K562 (cell line): ENCODE measurements around the gene FTSJ3. TPM values are rescaled to one million over a fixed set of nuclear protein-coding genes. Genes with fewer than 3 reads are reported as not detected.
A peak's percentile ranks its signal among the peaks of the same experiment; 100 is the strongest.

Source experiments
- CTBP1 ChIP-seq: fragments of 450-650 bp; IDR thresholded peaks from 2 replicates; pipeline ENCODE4 v1.6.1; 2016; ENCODE audit warnings: borderline replicate concordance
- MBD2 ChIP-seq: sonication (generic); IDR thresholded peaks from 2 replicates; pipeline ENCODE4 v1.6.1; 2016; ENCODE audit warnings: low read depth, borderline replicate concordance
- MCM5 ChIP-seq: fragments of 450-650 bp; IDR thresholded peaks from 2 replicates; pipeline ENCODE4 v1.6.1; 2016; ENCODE audit warnings: low read depth
- polyA plus RNA-seq, 8 experiments: library from polyadenylated mRNA; depleted of rRNA in 4 of 8; stranded (reverse) in 5 of 8; unstranded in 3 of 8; fragments of >200 nt; fragmentation: Nextera tagmentation in 2 of 8; fragmentation: Illumina TruSeq in 1 of 8; extraction: Ambion mirVana in 2 of 8; extraction: Trizol in 1 of 8; gene quantifications; 2 replicates each; pipeline versions ENCODE4 v1.2.1 to v1.2.3, GENCODE V29; 2011 to 2014; ENCODE audit warnings: inconsistent platforms in 1 of 8, missing spikeins in 1 of 8
- total RNA-seq, 7 experiments: library from RNA; depleted of rRNA in 6 of 7; stranded (reverse); fragments of >200 nt in 6 of 7; fragmentation: Illumina TruSeq in 2 of 7; extraction: Trizol in 2 of 7; gene quantifications; 2 replicates each; pipeline versions ENCODE4 v1.2.1 to v1.2.3, GENCODE V29; 2011 to 2021; ENCODE audit warnings: low replicate concordance in 1 of 7
- TF ChIP-seq, protein P1 (sequence below): fragments of 200-600 bp; sonication (generic); IDR thresholded peaks from one replicate; pipeline ENCODE4 v1.6.1; 2012; ENCODE audit warnings: mild to moderate bottlenecking, low read depth, low read length, inconsistent platforms
- TF ChIP-seq, protein P2 (sequence below), 2 experiments: fragments of 200-800 bp in 1 of 2; sonication (Bioruptor generic) in 1 of 2; sonication (generic) in 1 of 2; formaldehyde crosslinking in 1 of 2; IDR thresholded peaks in 1 of 2; conservative IDR thresholded peaks in 1 of 2; 2 replicates each; pipeline versions ENCODE4 v1.5.0 to v1.6.1; 2016 to 2020; ENCODE audit warnings: missing compliant biosample characterization in 1 of 2, missing genetic modification characterization in 1 of 2, missing genetic modification reagents in 1 of 2

FTSJ3 gene
- total and polyA plus RNA-seq, 9 of the 15 experiments (the other 6 are each of a cell fraction or from before 2014, with no cell fraction given) = 18.0 to 65.6 (median 52.4) TPM

DNA sequence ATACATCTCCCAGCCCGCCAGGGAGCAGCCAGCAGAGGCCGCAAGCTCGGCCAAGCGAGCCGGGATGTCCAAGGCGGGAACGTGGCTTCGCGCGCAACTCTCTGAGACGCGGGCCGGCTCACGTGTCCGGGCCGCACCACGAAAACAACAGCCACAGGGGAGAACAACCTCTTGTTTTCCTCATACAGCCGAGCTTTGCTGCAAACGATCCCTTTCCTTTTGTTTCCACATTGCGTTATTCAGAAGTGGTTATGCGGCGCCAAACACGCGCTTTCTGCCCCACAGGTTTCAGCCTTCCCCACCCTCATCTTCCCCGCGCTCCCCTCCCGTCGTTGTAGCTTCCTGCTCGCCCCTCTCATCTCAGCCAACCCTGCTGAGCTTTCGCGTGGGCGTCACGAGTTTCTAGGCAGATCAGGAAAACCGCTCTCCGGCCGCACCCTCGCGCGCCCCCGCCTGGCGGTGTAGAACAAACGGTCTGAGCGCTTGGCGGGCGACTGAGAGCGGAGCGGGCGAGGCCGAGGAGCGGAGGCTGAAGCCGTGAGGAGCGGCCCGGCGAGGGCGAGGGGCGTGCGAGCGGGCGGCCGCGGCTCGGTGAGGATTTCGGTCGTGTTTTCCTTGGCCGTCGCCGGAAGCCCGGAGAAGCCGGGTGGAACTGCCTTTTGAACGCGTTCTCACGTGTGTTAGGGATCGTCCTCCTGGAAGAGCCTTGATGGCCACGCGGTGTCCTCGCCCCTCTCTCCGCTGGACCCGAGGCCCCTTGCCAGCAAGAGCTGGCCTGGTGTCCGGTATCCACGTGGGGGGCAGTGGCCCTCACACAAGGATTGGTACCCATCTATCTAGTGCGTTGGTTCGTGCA is 21.6 kb upstream of the FTSJ3 start (continued):
- TF ChIP-seq, protein P1, sequence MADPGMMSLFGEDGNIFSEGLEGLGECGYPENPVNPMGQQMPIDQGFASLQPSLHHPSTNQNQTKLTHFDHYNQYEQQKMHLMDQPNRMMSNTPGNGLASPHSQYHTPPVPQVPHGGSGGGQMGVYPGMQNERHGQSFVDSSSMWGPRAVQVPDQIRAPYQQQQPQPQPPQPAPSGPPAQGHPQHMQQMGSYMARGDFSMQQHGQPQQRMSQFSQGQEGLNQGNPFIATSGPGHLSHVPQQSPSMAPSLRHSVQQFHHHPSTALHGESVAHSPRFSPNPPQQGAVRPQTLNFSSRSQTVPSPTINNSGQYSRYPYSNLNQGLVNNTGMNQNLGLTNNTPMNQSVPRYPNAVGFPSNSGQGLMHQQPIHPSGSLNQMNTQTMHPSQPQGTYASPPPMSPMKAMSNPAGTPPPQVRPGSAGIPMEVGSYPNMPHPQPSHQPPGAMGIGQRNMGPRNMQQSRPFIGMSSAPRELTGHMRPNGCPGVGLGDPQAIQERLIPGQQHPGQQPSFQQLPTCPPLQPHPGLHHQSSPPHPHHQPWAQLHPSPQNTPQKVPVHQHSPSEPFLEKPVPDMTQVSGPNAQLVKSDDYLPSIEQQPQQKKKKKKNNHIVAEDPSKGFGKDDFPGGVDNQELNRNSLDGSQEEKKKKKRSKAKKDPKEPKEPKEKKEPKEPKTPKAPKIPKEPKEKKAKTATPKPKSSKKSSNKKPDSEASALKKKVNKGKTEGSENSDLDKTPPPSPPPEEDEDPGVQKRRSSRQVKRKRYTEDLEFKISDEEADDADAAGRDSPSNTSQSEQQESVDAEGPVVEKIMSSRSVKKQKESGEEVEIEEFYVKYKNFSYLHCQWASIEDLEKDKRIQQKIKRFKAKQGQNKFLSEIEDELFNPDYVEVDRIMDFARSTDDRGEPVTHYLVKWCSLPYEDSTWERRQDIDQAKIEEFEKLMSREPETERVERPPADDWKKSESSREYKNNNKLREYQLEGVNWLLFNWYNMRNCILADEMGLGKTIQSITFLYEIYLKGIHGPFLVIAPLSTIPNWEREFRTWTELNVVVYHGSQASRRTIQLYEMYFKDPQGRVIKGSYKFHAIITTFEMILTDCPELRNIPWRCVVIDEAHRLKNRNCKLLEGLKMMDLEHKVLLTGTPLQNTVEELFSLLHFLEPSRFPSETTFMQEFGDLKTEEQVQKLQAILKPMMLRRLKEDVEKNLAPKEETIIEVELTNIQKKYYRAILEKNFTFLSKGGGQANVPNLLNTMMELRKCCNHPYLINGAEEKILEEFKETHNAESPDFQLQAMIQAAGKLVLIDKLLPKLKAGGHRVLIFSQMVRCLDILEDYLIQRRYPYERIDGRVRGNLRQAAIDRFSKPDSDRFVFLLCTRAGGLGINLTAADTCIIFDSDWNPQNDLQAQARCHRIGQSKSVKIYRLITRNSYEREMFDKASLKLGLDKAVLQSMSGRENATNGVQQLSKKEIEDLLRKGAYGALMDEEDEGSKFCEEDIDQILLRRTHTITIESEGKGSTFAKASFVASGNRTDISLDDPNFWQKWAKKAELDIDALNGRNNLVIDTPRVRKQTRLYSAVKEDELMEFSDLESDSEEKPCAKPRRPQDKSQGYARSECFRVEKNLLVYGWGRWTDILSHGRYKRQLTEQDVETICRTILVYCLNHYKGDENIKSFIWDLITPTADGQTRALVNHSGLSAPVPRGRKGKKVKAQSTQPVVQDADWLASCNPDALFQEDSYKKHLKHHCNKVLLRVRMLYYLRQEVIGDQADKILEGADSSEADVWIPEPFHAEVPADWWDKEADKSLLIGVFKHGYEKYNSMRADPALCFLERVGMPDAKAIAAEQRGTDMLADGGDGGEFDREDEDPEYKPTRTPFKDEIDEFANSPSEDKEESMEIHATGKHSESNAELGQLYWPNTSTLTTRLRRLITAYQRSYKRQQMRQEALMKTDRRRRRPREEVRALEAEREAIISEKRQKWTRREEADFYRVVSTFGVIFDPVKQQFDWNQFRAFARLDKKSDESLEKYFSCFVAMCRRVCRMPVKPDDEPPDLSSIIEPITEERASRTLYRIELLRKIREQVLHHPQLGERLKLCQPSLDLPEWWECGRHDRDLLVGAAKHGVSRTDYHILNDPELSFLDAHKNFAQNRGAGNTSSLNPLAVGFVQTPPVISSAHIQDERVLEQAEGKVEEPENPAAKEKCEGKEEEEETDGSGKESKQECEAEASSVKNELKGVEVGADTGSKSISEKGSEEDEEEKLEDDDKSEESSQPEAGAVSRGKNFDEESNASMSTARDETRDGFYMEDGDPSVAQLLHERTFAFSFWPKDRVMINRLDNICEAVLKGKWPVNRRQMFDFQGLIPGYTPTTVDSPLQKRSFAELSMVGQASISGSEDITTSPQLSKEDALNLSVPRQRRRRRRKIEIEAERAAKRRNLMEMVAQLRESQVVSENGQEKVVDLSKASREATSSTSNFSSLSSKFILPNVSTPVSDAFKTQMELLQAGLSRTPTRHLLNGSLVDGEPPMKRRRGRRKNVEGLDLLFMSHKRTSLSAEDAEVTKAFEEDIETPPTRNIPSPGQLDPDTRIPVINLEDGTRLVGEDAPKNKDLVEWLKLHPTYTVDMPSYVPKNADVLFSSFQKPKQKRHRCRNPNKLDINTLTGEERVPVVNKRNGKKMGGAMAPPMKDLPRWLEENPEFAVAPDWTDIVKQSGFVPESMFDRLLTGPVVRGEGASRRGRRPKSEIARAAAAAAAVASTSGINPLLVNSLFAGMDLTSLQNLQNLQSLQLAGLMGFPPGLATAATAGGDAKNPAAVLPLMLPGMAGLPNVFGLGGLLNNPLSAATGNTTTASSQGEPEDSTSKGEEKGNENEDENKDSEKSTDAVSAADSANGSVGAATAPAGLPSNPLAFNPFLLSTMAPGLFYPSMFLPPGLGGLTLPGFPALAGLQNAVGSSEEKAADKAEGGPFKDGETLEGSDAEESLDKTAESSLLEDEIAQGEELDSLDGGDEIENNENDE = no peak
- peak; percentile 76; the same call in 1 of the 2 replicates for TF ChIP-seq CTBP1
- TF ChIP-seq MCM5 = no peak
- TF ChIP-seq, protein P2, sequence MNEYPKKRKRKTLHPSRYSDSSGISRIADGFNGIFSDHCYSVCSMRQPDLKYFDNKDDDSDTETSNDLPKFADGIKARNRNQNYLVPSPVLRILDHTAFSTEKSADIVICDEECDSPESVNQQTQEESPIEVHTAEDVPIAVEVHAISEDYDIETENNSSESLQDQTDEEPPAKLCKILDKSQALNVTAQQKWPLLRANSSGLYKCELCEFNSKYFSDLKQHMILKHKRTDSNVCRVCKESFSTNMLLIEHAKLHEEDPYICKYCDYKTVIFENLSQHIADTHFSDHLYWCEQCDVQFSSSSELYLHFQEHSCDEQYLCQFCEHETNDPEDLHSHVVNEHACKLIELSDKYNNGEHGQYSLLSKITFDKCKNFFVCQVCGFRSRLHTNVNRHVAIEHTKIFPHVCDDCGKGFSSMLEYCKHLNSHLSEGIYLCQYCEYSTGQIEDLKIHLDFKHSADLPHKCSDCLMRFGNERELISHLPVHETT (CRISPR knock-in tag; conservative IDR thresholded peaks at IDR 0.05 in 1 of 2, IDR thresholded peaks at IDR 0.05 in 1 of 2) = peak in 1 of 2 experiments; percentile 81; a peak in 2 of 4 replicates
- peak; percentile 98 for TF ChIP-seq MBD2
